HepG2 (cell line): ENCODE results near the gene CCND2. TPM values are rescaled to one million over a fixed set of nuclear protein-coding genes. Genes with fewer than 3 reads are reported as not detected.

Source experiments
- ATAC-seq: fragments of 200-7000 bp; cut with Tn5 transposase; 3 replicates; pipeline ENCODE4 v1.9.1; 2020; ENCODE audit warnings: mild to moderate bottlenecking, moderate library complexity
- BruUV-seq: library from RNA; stranded (reverse); fragments of 400-500 nt; replicated peaks from 2 replicates; lab custom pipeline; 2021; lab: Mats Ljungman, UMichigan
- CTCF ChIA-PET: fragments of 300-600 bp; formaldehyde crosslinking; extraction: SDS; loops from one replicate; lab custom pipeline; 2021; ENCODE audit warnings: low total read pairs, inconsistent platforms, low intra/inter-chr PET ratio; lab: Yijun Ruan, JAX
- POLR2A ChIA-PET: fragments of 350-600 bp; sonication (Branson Sonifier 250); formaldehyde crosslinking; loops from one replicate; lab custom pipeline; 2020; ENCODE audit warnings: antibody characterized with exemption, inconsistent platforms; lab: Yijun Ruan, JAX
- DNase-seq: peaks from one replicate; pipeline ENCODE4 v3.0.0-alpha.2; 2015; ENCODE audit warnings: low spot score
- FAIRE-seq: peaks from 3 replicates; lab custom pipeline; 2011; peaks lifted over from hg19 to GRCh38; lab: Jason Lieb, UNC
- H2AFZ ChIP-seq: one replicate; pipeline ENCODE4 v1.6.1; 2011; ENCODE audit warnings: low read length, inconsistent platforms
- H3K27ac ChIP-seq: fragments of 300-600 bp; 3 replicates; pipeline ENCODE4 v1.8.0; 2011; ENCODE audit warnings: mixed run types, mild to moderate bottlenecking, mixed read lengths, low read length, inconsistent platforms; ENCODE audit not compliant: insufficient read depth; ENCODE audit errors: extremely low read length
- H3K27me3 ChIP-seq, 2 experiments: fragments of 200-600 bp in 1 of 2; 2 replicates in 1 of 2; 3 replicates in 1 of 2; pipeline versions ENCODE4 v1.6.0 to v1.8.0; 2011; ENCODE audit warnings: low read length in 2 of 2, mild to moderate bottlenecking in 2 of 2, moderate library complexity in 2 of 2, inconsistent platforms in 1 of 2; ENCODE audit not compliant: insufficient read depth in 2 of 2, control insufficient read depth in 1 of 2
- H3K36me3 ChIP-seq, 2 experiments: fragments of 200-600 bp in 1 of 2; replicated peaks in 1 of 2; 2 replicates in 1 of 2; 3 replicates in 1 of 2; pipeline versions ENCODE4 v1.5.1 to v1.8.0; 2011; ENCODE audit warnings: low read length in 2 of 2, inconsistent platforms in 1 of 2; ENCODE audit not compliant: insufficient read depth in 2 of 2, control insufficient read depth in 1 of 2
- H3K4me1 ChIP-seq: 2 replicates; pipeline ENCODE4 v1.5.1; 2012; ENCODE audit warnings: low read length, inconsistent platforms; ENCODE audit not compliant: insufficient read depth
- H3K4me2 ChIP-seq: 2 replicates; pipeline ENCODE4 v1.6.0; 2011; ENCODE audit warnings: low read depth, low read length, inconsistent platforms
- H3K4me3 ChIP-seq, 3 experiments: fragments of 200-600 bp in 1 of 3; sonication (generic), shearing (Covaris generic) in 1 of 3; replicated peaks in 1 of 3; 2 replicates each; pipeline ENCODE4 v1.5.1; 2011 to 2016; ENCODE audit warnings: low read length in 3 of 3, inconsistent platforms in 2 of 3, low read depth in 2 of 3, mild to moderate bottlenecking in 2 of 3, control low read depth in 1 of 3, mixed read lengths in 1 of 3; ENCODE audit not compliant: insufficient read depth in 1 of 3
- H3K79me2 ChIP-seq: one replicate; pipeline ENCODE4 v1.6.1; 2011; ENCODE audit warnings: low read length, inconsistent platforms; ENCODE audit not compliant: insufficient read depth
- H3K9ac ChIP-seq: 2 replicates; pipeline ENCODE4 v1.6.0; 2011; ENCODE audit warnings: mild to moderate bottlenecking, low read depth, low read length, inconsistent platforms; ENCODE audit not compliant: insufficient read depth
- H3K9me3 ChIP-seq: 2 replicates; pipeline ENCODE4 v1.5.1; 2012; ENCODE audit warnings: mild to moderate bottlenecking, low read length
- H4K20me1 ChIP-seq: 2 replicates; pipeline ENCODE4 v1.6.0; 2011; ENCODE audit warnings: inconsistent platforms, mild to moderate bottlenecking, low read length, moderate library complexity; ENCODE audit not compliant: insufficient read depth
- CEBPG ChIP-seq: IDR thresholded peaks from 2 replicates; pipeline ENCODE4 v1.6.1; 2016
- ETV5 ChIP-seq: IDR thresholded peaks from 2 replicates; pipeline ENCODE4 v1.6.1; 2018; ENCODE audit warnings: missing biosample characterization, missing genetic modification reagents, inconsistent platforms, borderline replicate concordance
- GTF3A ChIP-seq: sonication (generic); formaldehyde crosslinking; conservative IDR thresholded peaks from 2 replicates; pipeline ENCODE4 v1.4.0; 2020; ENCODE audit warnings: mild to moderate bottlenecking, missing genetic modification reagents
- HNF4A ChIP-seq: sonication (generic); formaldehyde crosslinking; IDR thresholded peaks from 2 replicates; pipeline ENCODE4 v1.4.0; 2020; ENCODE audit warnings: missing genetic modification reagents
- HOXA9 ChIP-seq: sonication (generic); formaldehyde crosslinking; IDR thresholded peaks from 2 replicates; pipeline ENCODE4 v1.8.1; 2022; ENCODE audit warnings: missing genetic modification reagents, mild to moderate bottlenecking, moderate library complexity, borderline replicate concordance
- NFE2L2 ChIP-seq: fragments of 150-350 bp; IDR thresholded peaks from 2 replicates; pipeline ENCODE4 v1.6.1; 2014; ENCODE audit warnings: low read length
- SNRNP70 ChIP-seq: fragments of 200-400 bp; formaldehyde crosslinking; IDR thresholded peaks from 2 replicates; pipeline ENCODE4 v1.6.1; 2017; ENCODE audit warnings: mild to moderate bottlenecking, low read depth, low read length, moderate library complexity
- ZFP36 ChIP-seq: fragments of 150-350 bp; IDR thresholded peaks from 2 replicates; pipeline ENCODE4 v1.6.1; 2018; ENCODE audit warnings: borderline replicate concordance, low read length, low read depth; ENCODE audit not compliant: partially characterized antibody
- ZNF207 ChIP-seq: fragments of 450-650 bp; IDR thresholded peaks from 2 replicates; pipeline ENCODE4 v1.6.1; 2016; ENCODE audit warnings: antibody characterized with exemption, borderline replicate concordance
- ZNF230 ChIP-seq: sonication (generic); formaldehyde crosslinking; IDR thresholded peaks from 2 replicates; pipeline ENCODE4 v1.4.0; 2020; ENCODE audit warnings: mild to moderate bottlenecking, missing genetic modification reagents
- WGBS: methylation state at CpG from one replicate; pipeline ENCODE4 v1.1.6; 2017; ENCODE audit warnings: low lambda C conversion rate; 5-methylcytosine and 5-hydroxymethylcytosine counted together
- in situ Hi-C: cut with HindIII; loops from 2 replicates; pipeline ENCODE4 v1.10.0; 2017; ENCODE audit warnings: low pct_unique_long_range_greater_than_20kb; ENCODE audit not compliant: extremely low pct_ligation_motif_present
- intact Hi-C: fragments of 100-400 bp; cut with micrococcal nuclease; formaldehyde crosslinking; loops from one replicate; pipeline ENCODE4 v1.10.0; 2022; ENCODE audit not compliant: unreplicated experiment
- polyA plus RNA-seq, 8 experiments: library from polyadenylated mRNA; depleted of rRNA in 3 of 8; stranded (reverse) in 7 of 8; unstranded in 1 of 8; fragments of >200 nt; fragmentation: Illumina TruSeq in 4 of 8; extraction: Trizol in 4 of 8; gene quantifications; 2 replicates each; pipeline versions ENCODE4 v1.2.1 to v1.2.3, GENCODE V29; 2011 to 2016; ENCODE audit warnings: low read depth in 4 of 8, missing spikeins in 1 of 8, mixed read lengths in 1 of 8; ENCODE audit not compliant: insufficient read depth in 1 of 8
- total RNA-seq, 5 experiments: library from RNA; depleted of rRNA; stranded (reverse); fragments of >200 nt; fragmentation: Illumina TruSeq; extraction: Trizol; gene quantifications; 2 replicates each; pipeline ENCODE4 v1.2.3, GENCODE V29; 2016; ENCODE audit warnings: low read depth in 1 of 5
- TF ChIP-seq, protein P1 (sequence below): sonication (generic); formaldehyde crosslinking; IDR thresholded peaks from 2 replicates; pipeline ENCODE4 v1.4.0; 2020; ENCODE audit warnings: missing genetic modification reagents
- TF ChIP-seq, protein P2 (sequence below): IDR thresholded peaks from 2 replicates; pipeline ENCODE4 v1.6.1; 2016; ENCODE audit warnings: mild to moderate bottlenecking

The CCND2 gene
- total and polyA plus RNA-seq, 2 of the 13 experiments (the other 11 are each of a cell fraction or from before 2014, with no cell fraction given), result 0.61 to 1.4 TPM

DNA sequence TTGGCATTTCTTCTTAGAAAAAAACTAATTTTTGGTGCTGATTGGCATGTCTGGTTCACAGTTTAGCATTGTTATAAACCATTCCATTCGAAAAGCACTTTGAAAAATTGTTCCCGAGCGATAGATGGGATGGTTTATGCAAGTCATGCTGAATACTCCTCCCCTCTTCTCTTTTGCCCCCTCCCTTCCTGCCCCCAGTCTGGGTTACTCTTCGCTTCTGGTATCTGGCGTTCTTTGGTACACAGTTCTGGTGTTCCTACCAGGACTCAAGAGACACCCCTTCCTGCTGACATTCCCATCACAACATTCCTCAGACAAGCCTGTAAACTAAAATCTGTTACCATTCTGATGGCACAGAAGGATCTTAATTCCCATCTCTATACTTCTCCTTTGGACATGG, 27.3 kb downstream of the CCND2 start:
- FAIRE-seq (no peak), ATAC-seq (no peak), DNase-seq (no peak)
- Histone ChIP-seq H3K4me3 (no peak overlapping the region), H3K9ac (no peak overlapping the region), H3K27me3 (peaks cover 0 to 18% of the 10 kb centered on the region in 2 experiments; a peak in 2 of 5 replicates), H3K4me1 (peaks cover 34% of the 10 kb centered on the region), H2AFZ (no peak overlapping the region), H4K20me1 (no peaks in the 10 kb centered on the region), H3K36me3 (no peaks in the 10 kb centered on the region), H3K79me2 (no peaks in the 10 kb centered on the region), H3K9me3 (no peaks in the 10 kb centered on the region), H3K27ac (no peak overlapping the region), H3K4me2 (no peak overlapping the region)
- ChIA-PET CTCF (no interaction called here), POLR2A (no interaction called here)
- BruUV-seq, result no TSS peak
- in situ Hi-C loops (loop anchor here (10.0 kb wide), 2 partner anchors 114 to 234 kb away; partner anchors contain the start of gene RAD51AP1), intact Hi-C loops (no loop called here)
- WGBS, result 64% methylated on average over 5 of the region's 5 CpGs
- TF ChIP-seq NFE2L2 (peak; percentile 54; the same call in 1 of the 2 replicates), ZFP36 (no peak), ZNF207 (no peak), HOXA9 (CRISPR knock-in tag) (no peak)

DNA sequence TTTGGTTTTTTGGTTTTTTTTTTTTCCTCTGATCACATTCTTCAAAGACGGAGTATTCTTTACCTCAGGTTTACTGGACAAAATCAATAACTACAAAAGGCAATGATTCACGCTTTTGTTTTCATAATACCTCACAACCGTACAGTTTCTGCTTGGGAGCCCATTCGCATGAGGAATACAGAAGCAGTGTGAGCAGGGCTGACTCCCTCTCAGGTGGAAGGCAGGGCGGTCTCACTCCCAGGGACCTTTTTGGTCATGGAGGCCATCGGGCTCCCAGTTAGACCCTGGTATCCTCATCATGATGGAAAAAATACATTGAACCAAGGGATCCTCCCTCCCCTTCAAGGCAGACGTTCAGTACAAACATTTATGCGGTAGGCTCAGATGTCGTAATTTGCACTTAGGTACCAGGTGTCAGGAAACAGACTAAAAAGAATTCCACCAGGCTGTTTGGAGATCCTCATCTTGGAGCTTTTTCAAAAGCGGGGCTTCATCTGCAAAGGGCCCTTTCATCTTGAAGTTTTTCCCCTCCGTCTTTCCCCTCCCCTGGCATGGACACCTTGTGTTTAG, 28.5 kb downstream of the CCND2 start:
- no TSS peak for BruUV-seq
- Histone ChIP-seq H3K27ac (peak overlapping the region; percentile 55), H3K9me3 (no peaks in the 10 kb centered on the region), H3K4me1 (peaks cover 41% of the 10 kb centered on the region), H3K4me2 (peak overlapping the region; percentile 91), H3K36me3 (no peaks in the 10 kb centered on the region), H4K20me1 (no peaks in the 10 kb centered on the region), H2AFZ (no peak overlapping the region), H3K79me2 (no peaks in the 10 kb centered on the region), H3K27me3 (peaks cover 0 to 21% of the 10 kb centered on the region in 2 experiments; a peak in 3 of 5 replicates), H3K9ac (no peak overlapping the region), H3K4me3 (peak overlapping the region in 2 of 3 experiments; percentile 45 to 55; a peak in 5 of 6 replicates)
- WGBS, result 16% methylated on average over 11 of the region's 11 CpGs
- intact Hi-C loops, result no loop called here
- ChIA-PET POLR2A (no interaction called here), CTCF (no interaction called here)
- ATAC-seq (peak; percentile 64), FAIRE-seq (peak; percentile 83), DNase-seq (peak; percentile 26)
- in situ Hi-C loops, result loop anchor here (10.0 kb wide), 2 partner anchors 113 to 233 kb away; partner anchors contain the start of gene RAD51AP1
- no peak for TF ChIP-seq ZNF230 (CRISPR knock-in tag)
- TF ChIP-seq CEBPG (CRISPR knock-in tag), result peak; percentile 62; the same call in 1 of the 2 replicates
- peak; percentile 67 for TF ChIP-seq HNF4A (CRISPR knock-in tag)
- no peak for TF ChIP-seq GTF3A
- no peak for TF ChIP-seq SNRNP70
- TF ChIP-seq, protein P1, sequence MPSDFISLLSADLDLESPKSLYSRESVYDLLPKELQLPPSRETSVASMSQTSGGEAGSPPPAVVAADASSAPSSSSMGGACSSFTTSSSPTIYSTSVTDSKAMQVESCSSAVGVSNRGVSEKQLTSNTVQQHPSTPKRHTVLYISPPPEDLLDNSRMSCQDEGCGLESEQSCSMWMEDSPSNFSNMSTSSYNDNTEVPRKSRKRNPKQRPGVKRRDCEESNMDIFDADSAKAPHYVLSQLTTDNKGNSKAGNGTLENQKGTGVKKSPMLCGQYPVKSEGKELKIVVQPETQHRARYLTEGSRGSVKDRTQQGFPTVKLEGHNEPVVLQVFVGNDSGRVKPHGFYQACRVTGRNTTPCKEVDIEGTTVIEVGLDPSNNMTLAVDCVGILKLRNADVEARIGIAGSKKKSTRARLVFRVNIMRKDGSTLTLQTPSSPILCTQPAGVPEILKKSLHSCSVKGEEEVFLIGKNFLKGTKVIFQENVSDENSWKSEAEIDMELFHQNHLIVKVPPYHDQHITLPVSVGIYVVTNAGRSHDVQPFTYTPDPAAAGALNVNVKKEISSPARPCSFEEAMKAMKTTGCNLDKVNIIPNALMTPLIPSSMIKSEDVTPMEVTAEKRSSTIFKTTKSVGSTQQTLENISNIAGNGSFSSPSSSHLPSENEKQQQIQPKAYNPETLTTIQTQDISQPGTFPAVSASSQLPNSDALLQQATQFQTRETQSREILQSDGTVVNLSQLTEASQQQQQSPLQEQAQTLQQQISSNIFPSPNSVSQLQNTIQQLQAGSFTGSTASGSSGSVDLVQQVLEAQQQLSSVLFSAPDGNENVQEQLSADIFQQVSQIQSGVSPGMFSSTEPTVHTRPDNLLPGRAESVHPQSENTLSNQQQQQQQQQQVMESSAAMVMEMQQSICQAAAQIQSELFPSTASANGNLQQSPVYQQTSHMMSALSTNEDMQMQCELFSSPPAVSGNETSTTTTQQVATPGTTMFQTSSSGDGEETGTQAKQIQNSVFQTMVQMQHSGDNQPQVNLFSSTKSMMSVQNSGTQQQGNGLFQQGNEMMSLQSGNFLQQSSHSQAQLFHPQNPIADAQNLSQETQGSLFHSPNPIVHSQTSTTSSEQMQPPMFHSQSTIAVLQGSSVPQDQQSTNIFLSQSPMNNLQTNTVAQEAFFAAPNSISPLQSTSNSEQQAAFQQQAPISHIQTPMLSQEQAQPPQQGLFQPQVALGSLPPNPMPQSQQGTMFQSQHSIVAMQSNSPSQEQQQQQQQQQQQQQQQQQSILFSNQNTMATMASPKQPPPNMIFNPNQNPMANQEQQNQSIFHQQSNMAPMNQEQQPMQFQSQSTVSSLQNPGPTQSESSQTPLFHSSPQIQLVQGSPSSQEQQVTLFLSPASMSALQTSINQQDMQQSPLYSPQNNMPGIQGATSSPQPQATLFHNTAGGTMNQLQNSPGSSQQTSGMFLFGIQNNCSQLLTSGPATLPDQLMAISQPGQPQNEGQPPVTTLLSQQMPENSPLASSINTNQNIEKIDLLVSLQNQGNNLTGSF (CRISPR knock-in tag), result no peak
- TF ChIP-seq, protein P2, sequence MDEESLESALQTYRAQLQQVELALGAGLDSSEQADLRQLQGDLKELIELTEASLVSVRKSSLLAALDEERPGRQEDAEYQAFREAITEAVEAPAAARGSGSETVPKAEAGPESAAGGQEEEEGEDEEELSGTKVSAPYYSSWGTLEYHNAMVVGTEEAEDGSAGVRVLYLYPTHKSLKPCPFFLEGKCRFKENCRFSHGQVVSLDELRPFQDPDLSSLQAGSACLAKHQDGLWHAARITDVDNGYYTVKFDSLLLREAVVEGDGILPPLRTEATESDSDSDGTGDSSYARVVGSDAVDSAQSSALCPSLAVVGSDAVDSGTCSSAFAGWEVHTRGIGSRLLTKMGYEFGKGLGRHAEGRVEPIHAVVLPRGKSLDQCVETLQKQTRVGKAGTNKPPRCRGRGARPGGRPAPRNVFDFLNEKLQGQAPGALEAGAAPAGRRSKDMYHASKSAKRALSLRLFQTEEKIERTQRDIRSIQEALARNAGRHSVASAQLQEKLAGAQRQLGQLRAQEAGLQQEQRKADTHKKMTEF (CRISPR knock-in tag), result no peak
- 0 out of 2 replicates have a peak, but pooled peaks have one; percentile 28 for TF ChIP-seq ETV5 (CRISPR knock-in tag)
